GM12872 (cell line): Measurements from ENCODE around the gene NOP53.

Experiments
- TF ChIP-seq, protein P1 (sequence below): IDR thresholded peaks from 3 replicates; pipeline ENCODE4 v1.5.1; 2011; ENCODE audit warnings: low read depth, mild to moderate bottlenecking, low read length, moderate library complexity; ENCODE audit not compliant: insufficient read depth

Gene NOP53

GRCh38 chr19:47725759-47726401 lies 19.5 kb upstream of the NOP53 start:
- TF ChIP-seq, protein P1, sequence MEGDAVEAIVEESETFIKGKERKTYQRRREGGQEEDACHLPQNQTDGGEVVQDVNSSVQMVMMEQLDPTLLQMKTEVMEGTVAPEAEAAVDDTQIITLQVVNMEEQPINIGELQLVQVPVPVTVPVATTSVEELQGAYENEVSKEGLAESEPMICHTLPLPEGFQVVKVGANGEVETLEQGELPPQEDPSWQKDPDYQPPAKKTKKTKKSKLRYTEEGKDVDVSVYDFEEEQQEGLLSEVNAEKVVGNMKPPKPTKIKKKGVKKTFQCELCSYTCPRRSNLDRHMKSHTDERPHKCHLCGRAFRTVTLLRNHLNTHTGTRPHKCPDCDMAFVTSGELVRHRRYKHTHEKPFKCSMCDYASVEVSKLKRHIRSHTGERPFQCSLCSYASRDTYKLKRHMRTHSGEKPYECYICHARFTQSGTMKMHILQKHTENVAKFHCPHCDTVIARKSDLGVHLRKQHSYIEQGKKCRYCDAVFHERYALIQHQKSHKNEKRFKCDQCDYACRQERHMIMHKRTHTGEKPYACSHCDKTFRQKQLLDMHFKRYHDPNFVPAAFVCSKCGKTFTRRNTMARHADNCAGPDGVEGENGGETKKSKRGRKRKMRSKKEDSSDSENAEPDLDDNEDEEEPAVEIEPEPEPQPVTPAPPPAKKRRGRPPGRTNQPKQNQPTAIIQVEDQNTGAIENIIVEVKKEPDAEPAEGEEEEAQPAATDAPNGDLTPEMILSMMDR, result no peak

- TF ChIP-seq, protein P1, result no peak
Observed at GRCh38 chr19:47726467-47726866, 18.9 kb upstream of the NOP53 start.

GRCh38 chr19:47729468-47729798 lies 15.9 kb upstream of the NOP53 start:
- TF ChIP-seq, protein P1, result no peak

DNA sequence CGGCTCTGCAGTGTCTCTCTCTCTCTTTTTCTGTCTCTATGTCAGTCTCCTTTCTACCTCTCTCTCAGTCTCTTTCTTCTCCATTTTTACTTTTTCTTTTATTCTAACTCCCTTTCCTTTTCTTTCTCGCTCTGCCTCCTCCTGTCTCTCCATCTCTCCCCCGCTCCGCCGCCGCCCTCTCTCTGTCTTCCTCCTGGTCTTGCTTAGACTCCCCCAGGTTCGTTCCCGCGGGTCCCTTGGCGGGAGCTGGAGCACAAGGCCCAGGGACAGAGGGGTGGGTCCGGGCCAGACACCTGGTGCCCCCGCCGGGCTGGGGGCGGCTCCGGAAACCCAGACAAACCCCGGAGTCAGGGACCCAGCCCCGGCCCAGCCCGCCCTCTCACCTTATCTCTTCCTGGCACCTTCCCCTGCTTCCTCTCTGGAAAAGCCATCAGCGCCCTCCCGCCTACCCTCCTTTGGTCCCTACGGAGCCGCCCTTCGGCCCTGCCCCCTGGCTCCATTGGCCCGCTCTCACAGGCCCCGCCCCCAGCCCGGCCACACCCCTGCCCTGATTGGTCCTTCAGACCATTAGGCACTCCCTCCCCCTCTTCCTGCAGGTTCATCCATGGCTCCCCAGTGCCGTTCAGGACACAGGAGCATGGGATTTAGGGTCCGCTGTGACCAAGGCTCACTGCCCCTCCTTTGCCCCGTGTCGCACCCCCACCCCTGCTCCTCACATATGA lies 15.4 kb upstream of the NOP53 start:
- TF ChIP-seq, protein P1, result no peak

DNA sequence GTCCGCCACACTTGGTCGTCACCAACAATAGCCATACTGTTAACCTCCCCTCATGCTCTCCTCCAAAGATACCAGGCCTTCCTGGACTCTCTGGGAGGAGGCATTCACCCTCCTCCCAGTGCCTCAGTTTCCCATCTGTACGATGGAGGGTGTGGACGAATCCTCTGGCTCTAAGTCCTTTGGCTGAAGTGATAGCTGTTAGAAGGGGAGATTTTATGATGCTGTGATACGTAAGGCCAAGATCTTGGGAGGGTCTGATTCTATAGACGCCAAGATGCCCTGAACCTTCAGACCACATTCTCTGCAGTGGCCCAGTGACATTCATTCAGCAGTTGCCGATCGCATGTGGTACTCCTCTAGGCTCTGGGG lies 14.8 kb upstream of the NOP53 start:
- TF ChIP-seq, protein P1, result no peak

- TF ChIP-seq, protein P1, result no peak
Observed at GRCh38 chr19:47730910-47731309, 14.4 kb upstream of the NOP53 start.

DNA sequence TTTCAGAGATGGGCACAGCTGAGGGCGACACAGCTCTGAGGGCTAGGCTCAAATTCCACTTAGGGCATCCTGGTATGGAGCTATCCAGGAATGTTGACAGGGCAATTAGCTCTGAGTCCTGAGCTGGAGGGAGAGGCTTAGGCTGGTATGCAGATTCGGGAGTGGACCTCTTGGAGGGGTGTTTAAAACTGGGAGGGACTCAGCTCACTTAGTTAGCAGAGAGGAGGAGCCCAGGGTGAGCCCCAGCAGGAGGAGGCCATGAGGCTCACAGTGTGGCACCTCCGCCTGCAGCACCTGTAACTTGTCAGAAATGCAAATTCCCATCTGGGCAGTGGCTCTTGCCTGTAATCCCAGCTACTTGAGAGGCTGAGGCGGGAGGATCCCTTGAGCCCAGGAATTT lies 10.2 kb upstream of the NOP53 start:
- TF ChIP-seq, protein P1, result no peak
